Measurements from ENCODE around the gene SMOC2.
"Not testable (repeated sequence)": the region's sequence is repeated elsewhere in the genome, so short reads cannot be mapped to it uniquely, and the experiment has no call there.

Gene SMOC2

DNA sequence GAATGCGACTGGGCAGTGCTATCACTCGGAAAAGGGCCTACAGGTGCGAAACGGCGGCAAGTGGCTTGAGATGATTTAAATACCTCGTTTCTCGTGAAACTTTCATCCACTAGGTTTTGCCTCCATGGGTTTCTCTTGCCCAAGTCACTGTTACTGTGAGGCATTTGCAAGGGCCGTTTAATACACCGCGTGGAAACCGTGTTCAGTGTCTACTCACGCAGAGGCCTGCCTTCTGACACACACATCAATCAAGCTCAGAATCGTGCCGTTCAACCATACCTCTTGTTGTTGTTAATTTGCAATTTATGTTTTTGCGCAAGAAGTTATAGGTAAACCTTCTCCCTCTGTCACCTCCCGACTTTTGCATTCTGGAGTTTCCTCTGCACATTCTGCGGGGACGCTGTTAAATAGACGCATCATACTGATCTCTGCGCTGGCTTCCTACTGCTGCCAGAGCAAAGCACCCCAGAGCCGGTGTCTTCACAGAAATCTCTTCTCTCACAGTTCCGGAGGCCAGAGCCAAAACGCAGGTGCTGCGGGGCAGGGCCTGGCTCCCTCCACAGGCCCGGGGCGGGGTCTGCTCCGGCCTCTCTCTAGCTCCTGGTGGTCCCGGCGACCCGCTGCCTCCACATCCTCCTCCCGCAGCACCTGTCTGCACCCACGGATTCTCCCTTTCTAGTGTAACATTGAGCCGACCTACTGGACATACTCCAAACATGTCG lies 251.4 kb downstream of the SMOC2 start:
- no peak for DNase-seq

DNA sequence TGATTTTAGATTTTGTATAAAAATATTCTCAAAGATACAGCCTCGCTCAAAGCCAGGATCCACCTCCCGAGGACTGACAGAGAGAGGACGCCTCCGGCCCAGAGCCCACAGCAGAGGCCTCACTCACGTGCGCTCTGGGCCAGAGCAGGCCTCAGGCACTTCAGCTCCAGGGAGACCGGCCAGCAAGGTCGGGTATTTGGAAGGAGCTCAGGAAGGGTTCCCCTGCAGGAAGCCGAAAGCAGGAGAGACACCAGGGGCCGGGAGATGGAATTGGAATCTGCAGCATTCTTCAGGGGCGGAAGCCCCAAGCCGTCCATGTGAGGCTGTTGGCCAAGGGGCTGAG lies 251.9 kb downstream of the SMOC2 start:
- DNase-seq = not testable (repeated sequence)

- DNase-seq = not testable (repeated sequence)
Observed at GRCh38 chr6:168694797-168695196, 253.8 kb downstream of the SMOC2 start.

GRCh38 chr6:168695701-168696100 lies 254.7 kb downstream of the SMOC2 start:
- no peak for DNase-seq

GRCh38 chr6:168698923-168699322 lies 257.9 kb downstream of the SMOC2 start:
- no peak for DNase-seq

- no peak for DNase-seq
Observed at GRCh38 chr6:168699631-168700295, 258.8 kb downstream of the SMOC2 start.

DNA sequence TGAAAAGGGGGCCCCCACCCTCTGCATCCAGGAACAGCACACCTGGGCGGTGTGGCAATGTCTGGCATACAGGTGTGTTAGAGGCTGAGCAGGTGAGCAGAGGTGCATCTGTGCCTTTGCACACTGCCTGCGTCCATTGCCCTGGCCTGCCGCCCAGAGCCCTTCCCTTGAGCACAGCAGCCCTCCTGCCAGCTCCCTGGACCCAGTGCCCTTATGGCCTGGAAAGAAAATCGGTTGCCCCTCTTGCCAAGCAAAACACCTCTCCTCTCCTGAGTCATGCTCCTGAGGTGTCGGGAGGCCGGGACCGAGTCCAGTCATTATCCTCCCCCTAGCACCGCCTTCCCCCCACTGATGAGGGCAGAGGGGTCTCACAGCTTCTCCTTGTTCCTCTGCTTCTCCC lies 259.9 kb downstream of the SMOC2 start:
- no peak for DNase-seq

GRCh38 chr6:168703990-168704389 lies 263.0 kb downstream of the SMOC2 start:
- DNase-seq = no peak

- DNase-seq = no peak
Observed at GRCh38 chr6:168704678-168705077, 263.7 kb downstream of the SMOC2 start.

GRCh38 chr6:168705271-168705670 lies 264.3 kb downstream of the SMOC2 start:
- DNase-seq = not testable (repeated sequence)

DNA sequence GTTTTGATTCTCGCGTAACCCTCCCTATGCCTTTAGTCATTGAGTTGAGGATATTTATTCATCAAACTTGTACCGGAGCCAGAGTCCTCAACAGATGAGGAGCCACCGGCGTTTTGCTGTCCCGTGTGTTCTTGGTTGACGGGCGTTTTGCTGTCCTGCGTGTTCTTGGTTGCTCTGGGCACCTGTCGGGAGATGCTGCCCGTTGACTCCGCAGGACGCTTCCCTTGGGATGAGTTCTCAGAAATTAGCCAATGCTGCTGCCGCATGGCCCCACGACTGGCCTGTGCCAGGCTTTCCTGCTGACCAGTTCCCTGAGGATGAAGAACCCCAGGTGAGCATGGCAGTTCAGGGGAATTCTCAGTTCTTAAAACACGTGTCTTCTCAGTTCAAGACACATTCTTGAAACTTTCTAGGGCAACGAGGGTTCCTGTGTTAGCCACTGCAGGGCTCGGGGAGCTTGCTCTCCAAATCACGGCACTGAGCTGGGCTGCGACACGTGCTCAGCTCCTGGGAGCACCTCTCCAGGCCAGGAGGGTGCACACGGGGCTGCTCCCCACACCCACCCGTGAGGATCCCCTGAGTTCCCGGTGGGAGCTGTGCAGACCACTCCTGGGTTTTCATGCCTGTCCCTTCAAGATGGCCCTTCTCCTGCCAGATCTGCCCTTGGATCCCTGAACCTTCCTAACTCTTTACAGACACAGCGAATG lies 265.6 kb downstream of the SMOC2 start:
- no peak for DNase-seq

DNA sequence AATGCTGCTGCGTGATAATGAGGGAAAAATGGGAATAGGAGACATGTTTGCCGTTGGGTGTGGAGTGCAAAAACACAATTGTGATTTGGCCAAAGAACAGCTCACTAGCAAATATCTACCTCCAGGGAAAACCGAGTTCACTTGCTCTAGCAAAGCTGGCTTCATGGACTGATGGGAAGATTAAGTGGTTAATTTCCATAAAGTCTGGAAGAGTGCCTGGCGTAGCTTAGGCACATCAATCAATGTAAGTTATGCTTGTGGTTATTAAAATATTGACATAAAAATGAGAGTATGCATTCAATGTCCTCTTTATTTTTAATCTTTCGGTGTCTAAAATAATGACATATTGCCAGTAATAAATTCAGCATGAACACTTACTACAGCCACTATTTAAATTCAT lies 267.5 kb downstream of the SMOC2 start:
- no peak for DNase-seq

- no peak for DNase-seq
Observed at GRCh38 chr6:168708984-168709383, 268.0 kb downstream of the SMOC2 start.

GRCh38 chr6:168709390-168709789 lies 268.4 kb downstream of the SMOC2 start:
- no peak for DNase-seq

GRCh38 chr6:168709991-168710390 lies 269.0 kb downstream of the SMOC2 start:
- DNase-seq = no peak

- no peak for DNase-seq
Observed at GRCh38 chr6:168711049-168711640, 270.2 kb downstream of the SMOC2 start.

- no peak for DNase-seq
Observed at GRCh38 chr6:168711666-168712300, 270.8 kb downstream of the SMOC2 start.

GRCh38 chr6:168712993-168713392 lies 272.0 kb downstream of the SMOC2 start:
- no peak for DNase-seq

GRCh38 chr6:168713839-168714238 lies 272.9 kb downstream of the SMOC2 start:
- no peak for DNase-seq

- DNase-seq = no peak
Observed at GRCh38 chr6:168714547-168715260, 273.7 kb downstream of the SMOC2 start.

DNA sequence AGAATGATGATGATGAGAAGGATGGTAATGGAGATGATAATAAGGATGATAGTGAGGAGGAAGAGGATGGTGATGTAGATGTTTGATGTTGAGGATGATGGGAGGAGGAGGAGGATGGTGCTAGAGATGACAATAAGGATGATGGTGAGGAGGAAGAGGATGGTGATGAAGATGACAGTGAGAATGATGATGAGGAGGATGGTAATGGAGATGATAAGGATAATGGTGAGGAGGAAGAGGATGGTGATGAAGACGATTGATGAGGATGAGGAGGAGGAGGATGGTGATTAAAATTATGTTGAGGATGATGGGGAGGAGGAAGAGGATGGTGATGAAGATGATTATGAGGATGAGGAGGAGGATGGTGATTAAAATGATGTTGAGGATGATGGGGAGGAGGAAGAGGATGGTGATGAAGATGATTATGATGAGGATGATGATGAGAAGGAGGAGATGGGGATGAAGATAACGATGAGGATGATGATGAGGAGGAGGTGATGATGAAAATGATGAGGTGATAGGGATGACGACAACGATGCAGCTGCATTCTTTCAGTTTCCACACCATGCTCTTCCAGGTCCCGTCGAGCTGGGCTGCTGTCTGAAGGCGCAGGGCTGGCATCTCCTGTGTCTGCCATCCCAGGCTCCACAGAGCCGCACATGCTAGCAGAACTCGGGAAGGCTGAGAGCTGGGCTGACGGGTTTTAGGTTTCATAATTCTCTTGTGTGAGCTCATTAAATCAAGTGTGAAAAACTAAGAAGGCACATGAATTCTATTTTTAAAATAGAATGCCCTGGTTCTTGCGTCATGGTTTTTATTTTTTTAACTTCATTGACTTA lies 274.9 kb downstream of the SMOC2 start:
- DNase-seq = no peak

DNA sequence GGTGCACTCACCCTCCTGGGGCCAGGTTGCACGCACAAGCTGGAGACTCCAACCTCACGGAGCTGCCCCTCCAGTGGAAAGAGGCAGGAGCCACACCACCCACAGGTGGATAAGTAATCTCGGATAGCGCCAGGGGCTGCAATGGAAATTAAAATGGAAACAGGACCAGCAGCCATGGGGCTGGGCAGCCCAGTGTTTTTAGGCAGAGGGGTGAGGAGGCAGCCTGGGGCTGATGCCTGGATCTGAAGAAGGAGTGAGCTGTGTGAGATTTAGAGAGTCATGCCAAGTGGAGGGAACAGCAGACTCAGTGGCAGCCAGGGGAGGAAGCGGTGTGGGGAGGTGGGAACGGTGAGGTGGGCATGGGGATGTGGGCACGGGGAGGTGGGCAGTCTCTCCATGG lies 275.6 kb downstream of the SMOC2 start:
- DNase-seq = no peak
